ENCODE results near the gene ELF3. TPM values are rescaled to one million over a fixed set of nuclear protein-coding genes. Genes with fewer than 3 reads are reported as not detected.

Gene ELF3
- total and polyA plus RNA-seq, 2 of the 8 experiments (the other 6 are each of a cell fraction or from before 2014, with no cell fraction given) = 17.3 to 25.0 TPM

GRCh38 chr1:202007805-202008489 is 2.4 kb upstream of the ELF3 start (continued):
- TF ChIP-seq USF2 (IDR thresholded peaks at IDR 0.05; ENCODE audit: low read length) (peak; percentile 84), HDAC6 (IDR thresholded peaks at IDR 0.05; ENCODE audit: low read depth, low read length) (no peak), KDM5A (IDR thresholded peaks at IDR 0.05; ENCODE audit: low read length) (no peak), CHD1 (IDR thresholded peaks at IDR 0.05; ENCODE audit: low read depth, low read length) (no peak), GABPA (IDR thresholded peaks at IDR 0.05; ENCODE audit: borderline replicate concordance, insufficient read depth, low read length) (no peak), EP300 (IDR thresholded peaks at IDR 0.05; ENCODE audit: borderline replicate concordance in 1 of 2, low read depth in 2 of 2, low read length in 2 of 2) (peak; percentile 24 to 87; a peak in 2 of 3 replicates), FOSL1 (IDR thresholded peaks at IDR 0.05; ENCODE audit: insufficient read depth, low read depth, low read length) (no peak)
